Renal cortex interstitium (tissue), 11 donors: ENCODE data around the gene CCNK. TPM values are rescaled to one million over a fixed set of nuclear protein-coding genes. Genes with fewer than 3 reads are reported as not detected.

ENCODE experiments used
- DNase-seq, 11 donors: peaks; one replicate each; pipeline ENCODE4 v3.0.0-alpha.2; 2013; ENCODE audit warnings: low read depth in 9 of 11, low spot score in 4 of 11; ENCODE audit errors: extremely low read depth in 1 of 11
- polyA plus RNA-seq, 3 donors: library from polyadenylated mRNA; unstranded; fragments of 120-200 nt; gene quantifications; one replicate each; pipeline ENCODE4 v1.2.1, GENCODE V29; 2013; ENCODE audit not compliant: insufficient read length in 3 of 3

Gene CCNK
- polyA plus RNA-seq, 3 donors, result 47.1 to 50.8 (median 47.6) TPM

GRCh38 chr14:99460793-99461192 is 20.4 kb upstream of the CCNK start:
- no peak for DNase-seq

- no peak for DNase-seq
Observed at GRCh38 chr14:99461411-99462085, 19.7 kb upstream of the CCNK start.

DNA sequence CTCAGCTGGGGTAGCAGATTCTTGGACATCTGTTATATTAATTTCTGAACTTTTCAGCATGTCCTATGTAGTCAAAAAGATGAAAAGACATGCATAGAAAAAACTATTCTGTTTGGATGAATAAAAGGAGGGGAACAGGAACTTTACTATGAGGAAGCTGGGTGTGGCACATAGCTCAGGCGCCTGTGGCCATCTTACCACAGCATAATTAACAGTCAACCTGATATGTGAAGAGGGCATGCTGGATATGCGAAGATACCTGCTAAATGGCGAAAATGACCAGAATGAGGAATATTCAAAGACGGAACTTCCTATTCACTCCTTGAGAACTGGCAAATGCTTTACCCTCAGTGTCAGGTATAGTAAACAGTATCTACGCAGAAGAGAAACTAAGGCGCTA is 19.0 kb upstream of the CCNK start:
- no peak for DNase-seq

DNA sequence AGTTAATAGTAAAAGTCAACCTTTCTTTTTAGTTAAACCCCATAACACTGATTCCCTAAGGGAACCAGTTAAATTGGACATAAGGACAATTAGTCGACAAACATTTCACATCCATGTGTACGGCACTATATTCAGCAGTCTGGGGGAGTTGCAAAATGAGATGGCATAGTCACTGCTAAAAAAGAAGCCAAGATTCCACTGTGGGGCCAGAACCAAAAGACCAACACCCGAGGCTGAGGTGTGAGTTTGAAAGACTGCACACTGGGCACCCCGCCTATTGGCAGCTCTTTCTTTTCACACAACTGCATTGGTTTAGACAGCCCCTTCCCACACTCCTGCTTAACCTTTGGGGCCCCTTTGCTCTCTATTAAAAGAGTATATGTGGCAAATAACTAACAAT is 17.2 kb upstream of the CCNK start:
- no peak for DNase-seq

DNA sequence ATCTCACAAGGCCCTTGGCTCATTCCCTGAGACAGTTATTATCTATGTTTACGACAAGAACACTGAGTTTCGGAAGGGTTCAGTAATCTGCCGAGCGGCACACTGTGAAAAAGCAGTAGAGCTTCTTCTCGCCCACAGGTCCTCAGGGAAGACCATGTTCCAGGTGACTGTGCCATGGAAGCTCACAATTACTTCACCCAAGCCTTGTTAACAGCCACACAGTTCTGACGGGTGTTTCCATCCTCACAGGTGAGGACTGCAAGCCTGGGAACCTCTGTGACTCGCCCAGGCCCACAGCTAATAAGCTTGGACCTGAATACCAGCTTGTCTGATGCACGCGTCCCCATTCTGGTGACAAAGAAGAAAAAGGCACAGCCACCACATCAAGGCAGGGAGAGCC is 15.9 kb upstream of the CCNK start:
- no peak for DNase-seq

- no peak for DNase-seq
Observed at GRCh38 chr14:99466758-99467157, 14.5 kb upstream of the CCNK start.

DNA sequence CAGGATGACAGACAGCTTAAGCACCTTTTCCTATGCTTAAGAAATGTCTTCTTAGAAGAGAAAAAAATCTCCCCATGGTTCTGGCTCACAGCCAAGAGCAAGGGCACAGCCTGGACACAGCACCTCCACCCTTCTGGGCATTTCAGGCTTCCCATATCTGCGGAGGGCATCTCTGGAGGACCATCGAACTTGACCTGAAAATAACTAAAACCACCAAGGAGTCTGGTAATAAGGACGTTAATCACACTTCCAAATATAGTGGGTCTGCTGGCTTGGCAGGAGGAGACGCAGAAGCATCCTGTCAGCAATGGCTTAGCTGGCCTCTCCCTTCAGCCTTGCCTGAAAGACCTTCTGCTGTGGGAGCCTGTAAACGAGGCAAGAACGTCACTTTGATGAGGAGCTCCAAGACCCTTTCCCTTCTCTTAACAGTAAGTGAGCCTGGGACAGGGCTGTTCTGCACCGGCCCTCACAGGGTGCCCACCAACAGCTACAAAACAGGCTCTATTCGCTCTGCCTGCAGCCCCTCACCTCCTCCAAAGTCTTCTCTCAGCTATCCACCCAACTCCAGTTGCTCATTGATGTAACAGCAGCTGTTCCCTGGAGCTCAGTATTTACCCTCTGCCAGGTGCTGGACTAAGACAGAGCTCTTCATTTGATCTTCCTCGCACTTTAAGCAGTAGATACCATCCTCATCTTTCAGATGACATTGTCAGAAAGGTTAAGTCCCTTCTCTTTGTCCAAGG is 13.7 kb upstream of the CCNK start:
- DNase-seq, result no peak

DNA sequence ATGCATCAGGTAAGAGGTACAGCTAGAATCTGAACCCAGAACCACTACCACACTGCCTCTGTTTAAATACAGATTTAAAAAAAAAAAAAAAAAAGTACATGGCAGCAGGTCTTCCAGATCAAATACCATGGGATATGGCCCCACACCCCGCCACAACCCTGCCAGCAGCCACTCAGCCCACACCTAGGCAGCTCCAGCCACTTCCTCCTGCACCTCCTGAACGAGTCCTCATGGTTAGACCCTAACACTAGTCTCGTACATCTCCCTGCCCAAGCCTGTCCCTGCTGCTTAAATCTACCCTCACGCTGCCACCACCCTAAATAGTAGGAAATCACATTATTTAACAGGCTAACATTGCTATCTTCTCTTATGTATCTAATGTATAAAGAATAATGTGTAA is 13.1 kb upstream of the CCNK start:
- DNase-seq, result no peak

GRCh38 chr14:99468836-99469592 is 12.2 kb upstream of the CCNK start:
- no peak for DNase-seq

DNA sequence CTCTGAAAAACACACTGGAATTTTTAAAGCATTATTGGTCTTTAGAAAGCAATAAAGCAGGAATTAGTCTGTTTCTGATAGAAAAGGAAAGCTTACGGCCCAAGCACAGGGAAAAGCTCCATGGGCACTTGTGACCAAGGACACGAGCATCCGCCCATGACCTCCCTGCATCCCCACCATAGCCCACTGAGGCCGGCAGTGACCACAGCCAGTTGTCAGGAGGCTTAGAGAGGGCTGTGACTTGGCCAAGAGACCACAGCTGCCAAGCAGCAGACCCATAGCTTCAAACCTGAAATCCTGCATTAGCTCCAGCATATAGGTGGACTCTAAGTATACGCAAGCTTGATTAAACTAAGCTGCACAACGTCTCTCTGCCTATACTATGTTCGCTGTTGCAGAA is 9.5 kb upstream of the CCNK start:
- no peak for DNase-seq

- DNase-seq, result no peak
Observed at GRCh38 chr14:99472937-99473336, 8.3 kb upstream of the CCNK start.

DNA sequence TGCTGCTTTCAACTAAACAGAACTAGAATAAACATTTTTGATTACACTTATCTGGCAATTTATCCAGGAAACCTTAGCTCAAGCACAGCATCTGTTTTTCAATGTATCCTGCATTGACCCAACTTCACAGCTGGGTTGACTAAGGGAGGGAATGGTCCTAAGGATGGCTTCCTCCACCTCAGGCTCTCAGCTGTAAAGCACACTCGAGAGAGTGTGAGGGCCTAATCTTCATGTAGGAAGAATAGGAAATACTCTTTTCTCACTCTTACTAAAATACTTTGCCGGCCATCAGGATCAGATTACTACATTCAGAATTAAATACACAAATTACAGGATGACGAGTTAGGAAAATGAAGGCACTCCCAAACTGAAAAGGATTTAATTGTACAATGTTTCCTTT is 7.8 kb upstream of the CCNK start:
- DNase-seq, result no peak

- DNase-seq, result no peak
Observed at GRCh38 chr14:99475179-99475578, 6.0 kb upstream of the CCNK start.

GRCh38 chr14:99475660-99476059 is 5.5 kb upstream of the CCNK start:
- no peak for DNase-seq

GRCh38 chr14:99476864-99477263 is 4.3 kb upstream of the CCNK start:
- no peak for DNase-seq

- no peak for DNase-seq
Observed at GRCh38 chr14:99478128-99478527, 3.1 kb upstream of the CCNK start.

DNA sequence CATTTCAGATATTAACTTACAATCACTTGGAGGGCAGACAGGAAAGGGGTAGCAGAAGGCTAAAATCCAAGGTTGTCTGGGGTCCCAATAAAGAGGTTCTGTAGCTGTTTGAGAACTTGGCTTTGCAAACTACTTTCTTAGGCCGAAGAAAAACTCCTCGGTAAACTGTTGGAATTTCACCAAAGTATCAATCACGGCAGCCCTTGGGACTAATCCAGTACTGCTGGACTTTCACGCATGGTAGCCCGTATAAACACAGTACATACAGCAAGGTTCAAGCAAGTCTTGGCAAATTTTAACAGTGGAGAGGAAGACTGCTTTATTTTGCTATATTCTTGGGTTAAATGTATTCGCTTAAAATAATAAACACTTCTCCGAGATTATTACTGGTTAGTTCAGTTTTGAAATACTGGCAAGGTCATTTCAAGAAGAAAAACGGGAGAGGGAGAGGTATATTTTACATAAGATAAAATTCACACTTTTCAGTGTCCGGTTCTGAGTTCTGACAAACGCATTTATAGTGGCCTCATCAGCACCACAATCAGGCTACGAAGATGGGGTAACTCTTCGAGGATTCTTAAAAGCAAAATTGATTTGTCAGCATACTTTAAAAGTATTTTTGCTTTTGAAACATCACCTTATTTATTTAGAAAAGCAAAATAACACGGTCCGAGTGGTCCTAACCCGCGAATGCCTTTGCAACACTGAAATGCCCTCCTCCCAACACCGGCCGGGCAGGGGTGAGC is 1.9 kb upstream of the CCNK start:
- DNase-seq, result peak in 2 of 11 donors; percentile 12 to 26

DNA sequence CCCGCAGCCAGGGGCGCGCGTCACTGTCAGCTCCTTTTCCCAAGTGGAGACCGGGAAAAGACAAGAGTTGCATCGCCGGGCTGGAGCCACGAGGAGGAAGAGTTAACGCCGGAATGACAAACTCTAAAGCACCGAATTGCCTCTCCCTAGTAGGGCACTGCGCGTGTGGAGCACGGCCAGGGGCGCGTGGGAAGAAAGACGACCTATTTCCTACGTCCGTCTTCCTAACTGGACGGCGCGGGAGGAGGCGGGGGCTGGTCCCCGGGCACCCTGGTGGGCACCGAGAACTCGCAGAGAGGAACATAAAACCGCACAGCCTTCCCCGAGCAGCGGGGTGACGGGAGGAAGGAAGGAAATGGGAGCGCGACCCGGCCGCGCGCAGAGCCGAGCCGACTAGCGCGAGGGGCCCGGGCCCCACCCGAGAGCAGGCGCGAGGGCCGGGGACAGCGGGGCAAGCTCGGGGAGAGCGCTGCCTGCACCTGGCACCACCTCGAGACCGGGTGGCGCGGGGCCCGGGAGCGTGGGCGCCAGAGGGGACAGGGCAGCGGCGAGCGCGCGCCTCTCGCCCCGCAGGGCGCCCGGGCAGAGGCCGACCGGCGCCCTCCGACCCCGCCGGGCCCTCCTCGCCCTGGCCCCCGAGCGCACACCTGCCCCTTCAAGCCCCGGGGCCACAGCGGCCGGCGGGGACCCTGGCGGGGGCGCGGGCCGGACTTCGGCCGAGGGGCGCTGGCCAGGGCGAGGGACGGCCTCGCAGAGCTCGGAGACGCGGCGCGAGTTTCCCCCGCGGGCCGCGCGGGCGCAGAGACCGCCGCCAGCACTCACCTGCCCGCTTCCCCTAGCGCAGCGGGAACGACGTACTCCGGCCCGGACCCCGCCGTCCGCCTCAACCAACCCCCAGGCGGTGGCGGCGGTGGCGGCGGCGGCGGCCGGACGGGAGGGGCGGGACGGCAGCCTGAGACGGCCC is 1.0 kb upstream of the CCNK start, which contains the start of gene SETD3:
Gene SETD3 (minus strand): TSS at position 954 of the 964 bp plus-strand sequence. CDS start 15,054 bp downstream, outside the sequence.
- DNase-seq, result peak in 2 of 11 donors; percentile 14 to 33
